Measurements from ENCODE around the gene STC2. TPM values are rescaled to one million over a fixed set of nuclear protein-coding genes. Genes with fewer than 3 reads are reported as not detected.

STC2 gene
- total RNA-seq, 2 experiments from 2014 or later: 40.9 to 45.9 TPM

DNA sequence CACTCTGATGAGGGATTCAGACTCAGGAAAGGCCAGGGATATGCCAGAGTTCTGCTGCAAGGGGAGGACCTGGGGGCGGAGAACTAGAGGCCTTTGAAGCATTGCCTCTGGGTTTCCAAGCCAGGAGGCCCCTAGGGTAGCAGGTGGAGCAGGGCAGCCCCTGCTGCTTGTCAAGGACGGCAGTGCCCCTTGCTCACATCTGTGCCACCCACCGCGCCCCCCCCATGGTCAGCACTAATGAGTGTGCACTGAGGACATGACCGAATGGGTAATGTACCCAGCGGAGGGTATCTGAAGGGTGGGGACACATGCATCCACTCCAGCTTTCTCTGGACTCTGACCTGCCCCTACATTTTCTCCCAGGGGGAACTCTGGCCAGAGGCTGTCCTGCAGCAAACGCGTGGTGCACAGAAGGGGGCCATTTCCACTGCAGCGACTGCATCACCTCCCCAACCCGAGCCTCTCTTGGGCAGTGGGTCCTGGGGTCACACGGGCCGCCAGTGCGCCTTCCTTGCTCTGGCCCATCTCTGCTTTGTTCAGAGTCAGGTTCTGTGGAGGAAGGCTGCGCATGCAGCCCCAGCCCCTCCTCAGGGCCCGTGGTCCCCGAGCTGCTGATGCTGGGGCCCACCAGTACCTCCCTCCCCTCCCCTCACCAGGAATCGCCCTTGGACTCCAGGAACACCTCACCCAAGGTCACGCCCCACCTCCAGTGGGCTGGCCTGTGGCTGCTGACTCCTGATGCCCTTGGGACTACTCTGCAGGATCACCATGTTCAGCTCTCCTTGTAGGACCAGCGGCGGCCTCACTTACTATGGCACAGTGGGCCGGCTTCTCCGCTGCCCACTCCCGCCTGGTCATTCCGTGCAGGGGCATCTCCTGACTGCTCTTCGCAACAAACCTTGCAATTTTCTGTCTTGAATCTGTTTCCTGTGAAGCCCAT lies 31.2 kb downstream of the STC2 start:
- H3K9me3 Mint-ChIP-seq: no peaks in the 10 kb centered on the region
- H3K4me3 Mint-ChIP-seq: no peak overlapping the region
- intact Hi-C loops (cut with micrococcal nuclease): no loop called here
- ChIA-PET POLR2A (no interaction called here), CTCF (interaction anchor here (5.3 to 7.2 kb wide), 2 partner anchors 33 to 276 kb away, joined by 33 to 180 read pairs; partner anchors contain the start of gene STC2)
- peaks cover 29% of the 10 kb centered on the region for H3K27me3 Mint-ChIP-seq
- H3K36me3 Mint-ChIP-seq (ENCODE audit: low read depth): no peaks in the 10 kb centered on the region
- ATAC-seq (no peak), DNase-seq (no peak)
- no peak overlapping the region for H3K27ac Mint-ChIP-seq
- H3K4me1 Mint-ChIP-seq (ENCODE audit: low read depth): peaks cover 11% of the 10 kb centered on the region
- TF ChIP-seq, protein P1, sequence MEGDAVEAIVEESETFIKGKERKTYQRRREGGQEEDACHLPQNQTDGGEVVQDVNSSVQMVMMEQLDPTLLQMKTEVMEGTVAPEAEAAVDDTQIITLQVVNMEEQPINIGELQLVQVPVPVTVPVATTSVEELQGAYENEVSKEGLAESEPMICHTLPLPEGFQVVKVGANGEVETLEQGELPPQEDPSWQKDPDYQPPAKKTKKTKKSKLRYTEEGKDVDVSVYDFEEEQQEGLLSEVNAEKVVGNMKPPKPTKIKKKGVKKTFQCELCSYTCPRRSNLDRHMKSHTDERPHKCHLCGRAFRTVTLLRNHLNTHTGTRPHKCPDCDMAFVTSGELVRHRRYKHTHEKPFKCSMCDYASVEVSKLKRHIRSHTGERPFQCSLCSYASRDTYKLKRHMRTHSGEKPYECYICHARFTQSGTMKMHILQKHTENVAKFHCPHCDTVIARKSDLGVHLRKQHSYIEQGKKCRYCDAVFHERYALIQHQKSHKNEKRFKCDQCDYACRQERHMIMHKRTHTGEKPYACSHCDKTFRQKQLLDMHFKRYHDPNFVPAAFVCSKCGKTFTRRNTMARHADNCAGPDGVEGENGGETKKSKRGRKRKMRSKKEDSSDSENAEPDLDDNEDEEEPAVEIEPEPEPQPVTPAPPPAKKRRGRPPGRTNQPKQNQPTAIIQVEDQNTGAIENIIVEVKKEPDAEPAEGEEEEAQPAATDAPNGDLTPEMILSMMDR (IDR thresholded peaks at IDR 0.05): no peak

DNA sequence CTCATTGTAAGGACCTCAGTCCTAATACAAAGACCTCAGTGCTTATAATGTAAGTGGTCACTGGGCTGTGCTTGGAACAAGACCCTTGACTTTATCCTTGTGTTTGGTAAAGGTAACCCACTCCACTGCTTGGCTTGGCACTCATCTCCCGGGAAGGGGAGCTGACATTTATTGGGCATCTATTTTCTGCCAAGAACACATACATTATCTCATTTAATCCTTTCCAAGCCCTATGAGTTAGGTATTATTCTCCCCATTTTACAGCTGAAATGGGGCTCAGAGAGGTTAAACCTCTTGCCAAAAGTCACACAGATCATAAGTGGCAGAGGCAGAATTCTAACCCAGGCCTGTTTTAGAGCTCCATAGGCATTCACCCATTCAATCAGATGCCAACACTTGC lies 32.4 kb downstream of the STC2 start:
- intact Hi-C loops (cut with micrococcal nuclease): loop anchor here (2.0 kb wide), 2 partner anchors 37 to 277 kb away; no protein-coding TSS in a partner anchor
- POLR2A ChIA-PET: interaction anchor here (0.6 to 1.3 kb wide), 2 partner anchors 24 to 33 kb away, joined by 3 to 4 read pairs; no protein-coding TSS in a partner anchor
- Mint-ChIP-seq H3K27ac (no peak overlapping the region), H3K9me3 (no peaks in the 10 kb centered on the region), H3K36me3 (ENCODE audit: low read depth) (no peaks in the 10 kb centered on the region), H3K27me3 (peaks cover 35% of the 10 kb centered on the region), H3K4me3 (no peak overlapping the region), H3K4me1 (ENCODE audit: low read depth) (peaks cover 11% of the 10 kb centered on the region)
- CTCF ChIA-PET: interaction anchor here (1.1 to 7.2 kb wide), 4 partner anchors 11 to 277 kb away, joined by 5 to 180 read pairs (median 20); partner anchors contain the start of gene STC2
- TF ChIP-seq, protein P1 (IDR thresholded peaks at IDR 0.05): no peak
- no peak for DNase-seq
- no peak for ATAC-seq

DNA sequence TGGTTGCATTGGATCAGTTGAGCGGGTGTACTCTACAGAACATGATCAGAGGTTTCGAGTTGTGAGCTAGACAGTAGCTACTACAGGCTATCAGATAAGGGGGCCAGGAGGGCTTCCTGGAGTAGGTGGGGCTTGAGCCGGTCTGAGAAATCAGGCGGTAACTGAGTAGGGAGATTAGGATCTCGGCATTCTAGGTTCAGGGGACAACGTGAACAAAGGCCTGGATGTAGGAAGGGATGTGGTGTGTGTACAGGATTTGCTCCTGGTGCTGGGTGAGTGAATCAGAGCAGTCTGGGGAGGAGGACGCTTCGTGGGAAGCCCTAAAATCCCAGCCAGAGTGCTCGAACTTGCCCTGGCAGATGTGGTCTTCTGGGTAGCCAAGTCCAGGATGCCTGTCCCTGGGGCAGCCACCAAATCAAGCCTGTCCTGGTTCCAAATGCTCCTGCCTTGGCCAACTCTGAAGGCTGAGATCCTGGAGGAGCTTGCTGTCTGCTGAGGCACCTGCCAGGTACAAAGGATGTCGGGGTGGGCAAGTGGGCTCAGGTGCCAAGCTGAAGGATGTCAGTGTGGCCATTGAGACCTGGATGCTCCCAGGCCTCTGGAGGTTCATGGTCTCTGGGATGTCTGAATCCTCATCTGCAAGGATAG lies 33.4 kb downstream of the STC2 start:
- Mint-ChIP-seq H3K4me3 (peak overlapping the region; percentile 42), H3K4me1 (ENCODE audit: low read depth) (peaks cover 11% of the 10 kb centered on the region), H3K36me3 (ENCODE audit: low read depth) (no peaks in the 10 kb centered on the region), H3K27ac (no peak overlapping the region), H3K9me3 (no peaks in the 10 kb centered on the region), H3K27me3 (peaks cover 42% of the 10 kb centered on the region)
- ATAC-seq (no peak), DNase-seq (no peak)
- ChIA-PET CTCF (interaction anchor here (0.7 to 7.2 kb wide), 22 partner anchors 8 to 284 kb away, joined by 3 to 180 read pairs (median 4); partner anchors contain the start of genes NKX2-5 and STC2), POLR2A (interaction anchor here (1.1 kb wide), 1 partner anchor 37 kb away, joined by 5 read pairs; no protein-coding TSS in a partner anchor)
- intact Hi-C loops (cut with micrococcal nuclease): loop anchor here (2.0 kb wide), 2 partner anchors 38 to 278 kb away; no protein-coding TSS in a partner anchor
- TF ChIP-seq, protein P1 (IDR thresholded peaks at IDR 0.05): no peak

DNA sequence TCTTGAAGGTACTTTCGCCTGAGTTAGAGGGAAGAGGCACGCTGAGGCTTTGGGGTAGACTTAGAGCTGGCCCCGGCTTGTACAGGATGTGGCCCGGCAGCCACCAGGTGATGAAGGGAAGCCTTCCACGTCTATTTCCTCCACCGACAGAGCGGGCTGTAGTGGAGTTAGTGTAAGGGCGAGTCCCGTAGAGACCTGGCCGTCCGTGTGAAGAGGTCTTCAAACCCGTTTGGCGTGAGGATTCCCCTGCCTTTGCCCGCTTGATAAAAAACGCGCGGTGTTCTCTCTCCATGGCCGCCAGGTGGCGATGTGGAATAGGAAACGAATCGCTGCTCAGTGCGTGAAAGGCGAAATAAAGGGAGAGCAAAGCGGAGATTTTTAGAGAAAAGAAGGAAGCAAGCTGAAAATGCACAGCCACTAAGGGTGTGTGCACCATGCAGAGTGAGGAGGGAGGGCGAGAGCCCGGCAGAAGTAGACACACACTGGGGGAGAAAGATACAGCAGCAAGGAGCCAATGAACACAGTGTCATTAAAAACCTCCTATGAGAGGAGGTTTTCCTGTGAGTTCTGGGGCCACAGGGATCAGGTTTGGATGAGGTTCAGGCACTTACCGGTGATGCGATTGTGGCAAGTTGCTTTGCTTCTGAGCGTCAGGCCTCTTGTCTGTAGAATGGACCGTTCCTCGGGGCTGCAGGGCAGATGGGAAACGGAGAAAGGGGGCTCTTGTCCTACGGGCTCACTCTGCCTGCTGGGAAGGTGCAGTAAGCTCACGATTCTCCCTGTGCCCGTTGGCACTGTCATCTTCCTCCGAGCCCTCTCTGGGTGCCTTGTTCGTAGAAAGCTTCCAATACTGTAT lies 34.2 kb downstream of the STC2 start:
- Mint-ChIP-seq H3K4me3 (peak overlapping the region; percentile 42), H3K36me3 (ENCODE audit: low read depth) (no peaks in the 10 kb centered on the region), H3K4me1 (ENCODE audit: low read depth) (peaks cover 11% of the 10 kb centered on the region), H3K27ac (no peak overlapping the region), H3K9me3 (no peaks in the 10 kb centered on the region), H3K27me3 (peaks cover 44% of the 10 kb centered on the region)
- TF ChIP-seq, protein P1 (IDR thresholded peaks at IDR 0.05): peak; percentile 87
- ChIA-PET CTCF (interaction anchor here (0.6 to 7.2 kb wide), 25 partner anchors 9 to 288 kb away, joined by 3 to 180 read pairs (median 4); partner anchors contain the start of genes NKX2-5 and STC2), POLR2A (interaction anchor here (1.1 kb wide), 2 partner anchors 37 to 38 kb away, joined by 4 to 5 read pairs; no protein-coding TSS in a partner anchor)
- peak; percentile 79 for ATAC-seq
- intact Hi-C loops (cut with micrococcal nuclease): loop anchor here (2.0 kb wide), 2 partner anchors 39 to 279 kb away; no protein-coding TSS in a partner anchor
- peak; percentile 78 for DNase-seq

Measured in activated CD8-positive, alpha-beta T cell treated with anti-CD3 and anti-CD28 coated beads for 36 hours (primary cell).